GM13977 (cell line): ENCODE data around the gene KDM1B.
A peak's percentile ranks its signal among the peaks of the same experiment; 100 is the strongest.

ENCODE experiments used
- DNase-seq: peaks from one replicate; pipeline ENCODE4 v3.0.0; 2012; ENCODE audit warnings: low spot score
- CTCF ChIP-seq: IDR thresholded peaks from 2 replicates; pipeline ENCODE4 v1.5.1; 2012; ENCODE audit warnings: mild to moderate bottlenecking, control low read depth; ENCODE audit not compliant: insufficient read depth; ENCODE audit errors: extremely low read depth, missing control alignments
- in situ Hi-C: fragments of 300-500 bp; cut with MboI; formaldehyde crosslinking; loops from one replicate; pipeline ENCODE4 v1.12.0; 2022; ENCODE audit warnings: low sequenced_read_pairs, low pct_unique_long_range_greater_than_20kb, mixed read lengths, inconsistent platforms; ENCODE audit not compliant: unreplicated experiment

KDM1B gene

GRCh38 chr6:18155150-18155863 lies at the start of gene KDM1B:
TSS of gene KDM1B (plus strand) at chr6:18155422. CDS start at chr6:18159896, 4,474 bp downstream.
- DNase-seq: peak; percentile 100
- no peak for TF ChIP-seq CTCF
- in situ Hi-C loops: no loop called here

- in situ Hi-C loops: no loop called here
- DNase-seq: no peak
- TF ChIP-seq CTCF: no peak
Measured at GRCh38 chr6:18107061-18107460, 48.2 kb upstream of the KDM1B start.

GRCh38 chr6:18110162-18110561 lies 45.1 kb upstream of the KDM1B start:
- DNase-seq: no peak
- no peak for TF ChIP-seq CTCF
- in situ Hi-C loops: no loop called here

- no peak for DNase-seq
- no peak for TF ChIP-seq CTCF
- in situ Hi-C loops: no loop called here
Measured at GRCh38 chr6:18115356-18115755, 39.9 kb upstream of the KDM1B start.

GRCh38 chr6:18117136-18117535 lies 38.1 kb upstream of the KDM1B start:
- DNase-seq: no peak
- no peak for TF ChIP-seq CTCF
- in situ Hi-C loops: no loop called here

GRCh38 chr6:18118330-18118729 lies 36.9 kb upstream of the KDM1B start:
- DNase-seq: no peak
- in situ Hi-C loops: no loop called here
- TF ChIP-seq CTCF: no peak

- TF ChIP-seq CTCF: no peak
- in situ Hi-C loops: no loop called here
- DNase-seq: no peak
Measured at GRCh38 chr6:18119236-18119635, 36.0 kb upstream of the KDM1B start.
